GM18858 (cell line): ENCODE measurements around the gene LCN10.
A peak's percentile ranks its signal among the peaks of the same experiment; 100 is the strongest.
"Not testable (repeated sequence)": the region's sequence is repeated elsewhere in the genome, so short reads cannot be mapped to it uniquely, and the experiment has no call there.

Source experiments
- ATAC-seq: cut with Tn5 transposase; IDR thresholded peaks from one replicate; pipeline ENCODE4 v1.9.1; 2021; ENCODE audit not compliant: unreplicated experiment

Gene LCN10

GRCh38 chr9:136742591-136743391, at the start of gene LCN10:
TSS of gene LCN10 (minus strand) at chr9:136742940. CDS start at chr9:136742903, 37 bp downstream.
- no peak for ATAC-seq

GRCh38 chr9:136791516-136792276, 49.0 kb upstream of the LCN10 start:
- no peak for ATAC-seq

GRCh38 chr9:136790640-136791515, 48.1 kb upstream of the LCN10 start, which contains the start of gene TMEM141:
TSS of gene TMEM141 (plus strand) at chr9:136791344. CDS start at chr9:136791371, 27 bp downstream.
- ATAC-seq: peak; percentile 57

- no peak for ATAC-seq
Measured at GRCh38 chr9:136789523-136789937, 46.8 kb upstream of the LCN10 start.

GRCh38 chr9:136788644-136789522, 46.1 kb upstream of the LCN10 start:
- not testable (repeated sequence) for ATAC-seq

GRCh38 chr9:136787690-136788400, 45.1 kb upstream of the LCN10 start:
- ATAC-seq: no peak

- not testable (repeated sequence) for ATAC-seq
Measured at GRCh38 chr9:136786983-136787382, 44.2 kb upstream of the LCN10 start.

- no peak for ATAC-seq
Measured at GRCh38 chr9:136786451-136786850, 43.7 kb upstream of the LCN10 start.

- not testable (repeated sequence) for ATAC-seq
Measured at GRCh38 chr9:136785565-136786355, 43.0 kb upstream of the LCN10 start.

- no peak for ATAC-seq
Measured at GRCh38 chr9:136784997-136785361, 42.2 kb upstream of the LCN10 start.

- no peak for ATAC-seq
Measured at GRCh38 chr9:136784249-136784996, 41.7 kb upstream of the LCN10 start.

- ATAC-seq: no peak
Measured at GRCh38 chr9:136782452-136782851, 39.7 kb upstream of the LCN10 start.

- no peak for ATAC-seq
Measured at GRCh38 chr9:136779808-136780207, 37.1 kb upstream of the LCN10 start.

GRCh38 chr9:136777359-136777758, 34.6 kb upstream of the LCN10 start:
- no peak for ATAC-seq

- ATAC-seq: no peak
Measured at GRCh38 chr9:136776947-136777346, 34.2 kb upstream of the LCN10 start.

GRCh38 chr9:136775191-136775590, 32.5 kb upstream of the LCN10 start:
- ATAC-seq: no peak

- no peak for ATAC-seq
Measured at GRCh38 chr9:136774416-136775045, 31.8 kb upstream of the LCN10 start.
